ENCODE results near the gene TMEM131L. TPM values are rescaled to one million over a fixed set of nuclear protein-coding genes. Genes with fewer than 3 reads are reported as not detected.
"Not testable (repeated sequence)": the region's sequence is repeated elsewhere in the genome, so short reads cannot be mapped to it uniquely, and the experiment has no call there.

TMEM131L gene
- total RNA-seq, 1 experiment from 2014 or later = 19.7 TPM

- TF ChIP-seq EZH2phosphoT487 (IDR thresholded peaks at IDR 0.05; ENCODE audit: borderline replicate concordance) = no peak
- no peak for TF ChIP-seq EGR1 (IDR thresholded peaks at IDR 0.05; ENCODE audit: low read depth)
- no peak for TF ChIP-seq ZNF274 (IDR thresholded peaks at IDR 0.05; ENCODE audit: low read depth, low read length)
- no peak for TF ChIP-seq ELF1 (IDR thresholded peaks at IDR 0.05; ENCODE audit: borderline replicate concordance, low read depth)
These were observed 2.4 kb downstream of the TMEM131L start (continued) for GRCh38 chr4:153468587-153468986.

DNA sequence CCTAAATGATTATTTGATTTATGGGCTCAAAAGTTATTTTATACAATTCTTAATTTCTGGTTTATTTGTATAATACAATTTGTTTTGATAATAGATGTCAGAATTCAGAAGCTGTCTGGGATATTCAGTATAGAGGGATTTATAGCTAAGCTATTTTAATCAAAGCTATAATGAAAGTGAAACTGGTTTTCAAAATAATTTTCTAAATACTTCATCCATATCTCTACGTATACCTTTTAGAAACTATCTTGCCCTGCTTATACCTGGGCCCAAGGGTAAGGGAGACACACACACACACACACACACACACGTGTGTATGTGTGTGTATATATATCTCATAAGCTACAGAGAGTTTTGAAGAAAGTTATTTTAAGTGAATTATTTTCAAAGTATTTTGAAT, 2.9 kb downstream of the TMEM131L start:
- Histone ChIP-seq H4K20me1 (ENCODE audit: insufficient read depth) (no peaks in the 10 kb centered on the region), H3K9me3 (ENCODE audit: control insufficient read depth in 1 of 2, insufficient read depth in 1 of 2, low read depth in 1 of 2, low read length in 2 of 2) (no peaks in the 10 kb centered on the region), H3K79me2 (ENCODE audit: insufficient read depth, low read length) (peaks cover 50% of the 10 kb centered on the region), H2AFZ (ENCODE audit: low read depth, low read length, poor library complexity, severe bottlenecking) (no peak overlapping the region), H3K9ac (ENCODE audit: low read length) (no peak overlapping the region), H3K4me3 (replicated peaks in 1 of 2; ENCODE audit: low read depth in 1 of 2, low read length in 2 of 2) (no peak overlapping the region), H3K27me3 (ENCODE audit: insufficient read depth, low read length) (no peaks in the 10 kb centered on the region), H3K4me1 (ENCODE audit: control insufficient read depth in 1 of 2, insufficient read depth in 2 of 2, low read length in 2 of 2) (peaks cover 19 to 34% of the 10 kb centered on the region in 2 experiments), H3K4me2 (ENCODE audit: low read length) (no peak overlapping the region), H3K27ac (ENCODE audit: low read depth, low read length) (no peak overlapping the region), H3K36me3 (ENCODE audit: control insufficient read depth in 1 of 2, insufficient read depth in 2 of 2, low read length in 2 of 2) (no peaks in the 10 kb centered on the region), H3K9me2 (ENCODE audit: insufficient read depth) (no peaks in the 10 kb centered on the region)
- no peak for DNase-seq (ENCODE audit: low read depth, low spot score)
- TF ChIP-seq, protein P1, sequence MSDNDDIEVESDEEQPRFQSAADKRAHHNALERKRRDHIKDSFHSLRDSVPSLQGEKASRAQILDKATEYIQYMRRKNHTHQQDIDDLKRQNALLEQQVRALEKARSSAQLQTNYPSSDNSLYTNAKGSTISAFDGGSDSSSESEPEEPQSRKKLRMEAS (IDR thresholded peaks at IDR 0.05) = no peak
- TF ChIP-seq JUND (IDR thresholded peaks at IDR 0.05) (no peak), CTCF (IDR thresholded peaks at IDR 0.05 in 2 of 3, conservative IDR thresholded peaks at IDR 0.05 in 1 of 3; ENCODE audit: borderline replicate concordance in 1 of 3, insufficient read depth in 1 of 3, low read depth in 2 of 3, low read length in 2 of 3) (no peak), ZFX (IDR thresholded peaks at IDR 0.05) (no peak), ZNF274 (IDR thresholded peaks at IDR 0.05; ENCODE audit: low read depth, low read length) (no peak), CEBPB (IDR thresholded peaks at IDR 0.05; ENCODE audit: low read depth) (no peak), SP1 (IDR thresholded peaks at IDR 0.05; ENCODE audit: low read depth) (no peak)
- TF ChIP-seq, protein P2, sequence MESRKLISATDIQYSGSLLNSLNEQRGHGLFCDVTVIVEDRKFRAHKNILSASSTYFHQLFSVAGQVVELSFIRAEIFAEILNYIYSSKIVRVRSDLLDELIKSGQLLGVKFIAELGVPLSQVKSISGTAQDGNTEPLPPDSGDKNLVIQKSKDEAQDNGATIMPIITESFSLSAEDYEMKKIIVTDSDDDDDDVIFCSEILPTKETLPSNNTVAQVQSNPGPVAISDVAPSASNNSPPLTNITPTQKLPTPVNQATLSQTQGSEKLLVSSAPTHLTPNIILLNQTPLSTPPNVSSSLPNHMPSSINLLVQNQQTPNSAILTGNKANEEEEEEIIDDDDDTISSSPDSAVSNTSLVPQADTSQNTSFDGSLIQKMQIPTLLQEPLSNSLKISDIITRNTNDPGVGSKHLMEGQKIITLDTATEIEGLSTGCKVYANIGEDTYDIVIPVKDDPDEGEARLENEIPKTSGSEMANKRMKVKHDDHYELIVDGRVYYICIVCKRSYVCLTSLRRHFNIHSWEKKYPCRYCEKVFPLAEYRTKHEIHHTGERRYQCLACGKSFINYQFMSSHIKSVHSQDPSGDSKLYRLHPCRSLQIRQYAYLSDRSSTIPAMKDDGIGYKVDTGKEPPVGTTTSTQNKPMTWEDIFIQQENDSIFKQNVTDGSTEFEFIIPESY (IDR thresholded peaks at IDR 0.05; ENCODE audit: extremely low read depth, insufficient replicate concordance, low read length) = no peak
- POLR2A ChIA-PET = interaction anchor here (1.7 kb wide), 1 partner anchor 18 kb away, joined by 4 read pairs; no protein-coding TSS in a partner anchor
- RAD21 ChIA-PET (ENCODE audit: low non-redundant PET in 1 of 2, low total read pairs in 2 of 2, uncharacterized antibody in 2 of 2, unreplicated experiment in 2 of 2) = no interaction called here
- intact Hi-C loops (cut with micrococcal nuclease) = no loop called here
- BruUV-seq (replicated peaks) = no TSS peak
- CTCF ChIA-PET = no interaction called here
- no peak for ATAC-seq

GRCh38 chr4:153471071-153471697, 5.0 kb downstream of the TMEM131L start:
- H3K4me1 ChIP-seq (ENCODE audit: control insufficient read depth in 1 of 2, insufficient read depth in 2 of 2, low read length in 2 of 2) = peaks cover 13 to 16% of the 10 kb centered on the region in 2 experiments; a peak in 3 of 4 replicates
- RAD21 ChIA-PET (ENCODE audit: low non-redundant PET in 1 of 2, low total read pairs in 2 of 2, uncharacterized antibody in 2 of 2, unreplicated experiment in 2 of 2); H3K4me3 ChIP-seq (replicated peaks in 1 of 2; ENCODE audit: low read depth in 1 of 2, low read length in 2 of 2); BruUV-seq (replicated peaks); H3K9ac ChIP-seq (ENCODE audit: low read length); H3K27ac ChIP-seq (ENCODE audit: low read depth, low read length); H2AFZ ChIP-seq (ENCODE audit: low read depth, low read length, poor library complexity, severe bottlenecking); H3K4me2 ChIP-seq (ENCODE audit: low read length); H3K9me3 ChIP-seq (ENCODE audit: control insufficient read depth in 1 of 2, insufficient read depth in 1 of 2, low read depth in 1 of 2, low read length in 2 of 2); H3K36me3 ChIP-seq (ENCODE audit: control insufficient read depth in 1 of 2, insufficient read depth in 2 of 2, low read length in 2 of 2); H3K27me3 ChIP-seq (ENCODE audit: insufficient read depth, low read length); CTCF ChIA-PET; POLR2A ChIA-PET; DNase-seq (ENCODE audit: low read depth, low spot score); H4K20me1 ChIP-seq (ENCODE audit: insufficient read depth); H3K9me2 ChIP-seq (ENCODE audit: insufficient read depth); ATAC-seq; intact Hi-C loops (cut with micrococcal nuclease): not testable (repeated sequence)
- peaks cover 50% of the 10 kb centered on the region for H3K79me2 ChIP-seq (ENCODE audit: insufficient read depth, low read length)
